Esophagus mucosa (tissue), 1 donor: Measurements from ENCODE around the gene CREB5. TPM values are rescaled to one million over a fixed set of nuclear protein-coding genes. Genes with fewer than 3 reads are reported as not detected.

Experiments
- ATAC-seq: fragments of 200-7000 bp; cut with Tn5 transposase; one replicate; pipeline ENCODE4 v1.9.1; 2020
- total RNA-seq: library from RNA; stranded (reverse); gene quantifications from one replicate; pipeline ENCODE4 v1.2.4, GENCODE V29; 2023
- donor health status: DM: yes; HTN: yes; CAD: no.

Gene CREB5
- total RNA-seq, 1 donor from 2014 or later, result 2.5 TPM

DNA sequence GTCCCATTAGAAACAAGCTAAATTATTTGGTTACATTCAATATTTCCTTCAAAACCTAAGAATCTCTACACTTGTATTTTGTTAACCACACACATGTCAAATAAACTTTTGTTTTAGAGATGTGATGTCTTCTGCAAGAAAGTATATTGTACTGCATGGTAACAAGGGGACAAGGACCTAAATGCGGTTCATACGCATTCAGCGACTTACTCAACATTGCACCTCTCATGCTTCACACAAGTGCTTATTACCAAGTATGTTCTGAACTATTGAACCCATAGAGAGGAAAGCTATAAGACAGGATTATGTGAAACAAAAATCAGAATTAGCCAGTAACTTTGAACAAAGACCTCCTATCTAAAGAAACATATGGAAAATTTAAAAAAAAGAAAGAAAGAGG, 68.3 kb downstream of the CREB5 start:
- no peak for ATAC-seq

DNA sequence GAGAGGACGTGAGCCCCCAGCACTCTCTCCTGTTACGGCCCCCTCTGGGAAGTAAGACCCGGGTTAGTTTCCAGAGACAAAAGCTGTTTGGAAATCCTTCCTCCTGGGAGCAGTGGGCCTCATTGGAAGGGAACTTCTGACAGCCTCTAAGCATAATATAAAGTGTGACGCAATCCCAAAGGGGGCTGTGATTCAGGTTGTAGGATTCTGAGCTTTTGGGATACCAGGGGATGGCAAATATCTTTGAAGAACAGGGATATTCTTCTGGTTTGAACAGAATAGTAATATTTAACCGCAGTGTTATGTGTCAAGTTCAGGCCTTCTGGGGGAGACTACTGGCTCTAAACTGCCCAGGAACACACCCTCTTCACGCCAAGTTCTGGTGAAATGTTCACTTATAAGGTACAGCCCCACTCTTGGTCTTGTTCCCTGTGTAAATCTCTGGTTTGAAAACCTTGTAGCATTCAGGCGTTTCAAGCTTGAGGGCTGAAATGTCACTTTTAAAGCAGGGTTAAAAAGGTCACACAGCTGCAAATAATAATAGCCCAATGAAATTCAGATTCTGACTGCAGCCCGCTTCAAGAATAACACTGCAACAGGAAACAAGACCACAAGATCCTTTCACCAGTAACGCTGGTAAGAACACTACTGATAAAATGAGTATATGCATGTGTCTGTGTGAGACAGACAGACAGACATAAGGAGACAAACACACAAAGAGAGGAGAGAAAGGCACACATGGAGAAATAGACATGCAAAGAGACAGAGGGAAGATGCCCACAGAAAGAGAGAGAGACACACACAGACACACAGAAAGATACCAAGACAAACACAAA, 69.0 kb downstream of the CREB5 start:
- no peak for ATAC-seq

DNA sequence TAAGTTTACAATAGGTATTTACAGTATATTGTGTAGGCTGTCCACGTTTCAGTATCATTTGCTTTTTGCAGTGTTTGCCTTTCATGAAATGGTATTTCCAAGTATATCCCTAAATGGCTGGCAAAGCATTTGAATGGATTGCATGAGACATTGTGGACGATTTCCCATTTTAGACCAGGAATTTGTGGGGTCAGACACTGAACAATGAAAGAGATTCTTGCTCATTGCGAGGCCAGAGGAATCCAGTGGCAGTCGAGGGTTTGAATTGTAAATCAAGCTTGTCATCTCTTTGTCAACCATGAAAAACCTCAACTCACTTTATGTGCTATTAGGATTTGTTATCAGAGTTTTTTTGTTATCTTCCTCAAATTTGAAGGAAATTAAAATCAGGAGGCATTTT, 70.8 kb downstream of the CREB5 start:
- no peak for ATAC-seq

DNA sequence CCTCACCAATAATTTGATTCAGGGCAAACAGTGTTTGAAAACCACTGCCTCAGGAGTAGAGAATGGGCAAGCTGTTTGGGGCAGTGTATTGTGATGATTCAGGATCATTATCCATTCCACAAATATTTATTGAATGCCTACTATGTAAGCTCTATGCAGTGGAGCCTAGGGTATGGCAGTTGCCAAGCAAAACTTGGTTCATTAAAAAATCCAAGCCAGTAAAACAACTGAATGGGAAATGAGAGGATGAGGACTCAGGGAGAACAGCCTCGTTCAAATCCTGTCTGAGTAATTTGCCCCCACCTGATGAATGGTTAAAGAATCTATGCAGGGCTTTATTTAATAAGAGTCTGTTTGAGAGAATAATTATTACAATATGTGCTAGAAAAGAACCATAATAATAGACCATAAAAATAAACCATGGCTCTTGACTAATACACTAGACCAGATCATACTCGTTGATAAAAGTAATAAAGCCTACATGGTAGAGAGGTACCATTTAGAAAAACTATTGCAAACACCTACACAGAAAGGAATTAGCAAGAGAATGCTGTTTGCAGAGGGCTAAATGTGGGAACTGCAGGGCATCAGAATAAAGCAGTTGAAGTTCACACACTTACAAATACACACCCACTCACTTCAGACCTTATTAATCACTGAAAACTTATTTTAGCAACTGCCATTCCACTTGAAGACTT, 71.7 kb downstream of the CREB5 start:
- no peak for ATAC-seq

DNA sequence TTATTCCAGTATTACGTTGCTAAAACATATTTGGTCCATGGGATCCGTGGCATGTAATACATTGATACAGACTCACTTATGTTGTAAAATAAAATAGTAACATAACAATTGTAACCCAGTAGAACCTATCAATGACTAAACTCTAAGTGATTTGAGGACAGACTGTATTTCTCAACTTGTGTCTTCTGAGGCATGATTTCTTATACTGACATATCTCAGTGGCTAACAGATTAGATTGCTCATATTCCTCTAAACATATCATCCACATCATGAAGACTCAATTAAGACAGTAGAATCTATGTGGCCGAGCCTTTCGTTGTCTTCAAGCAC, 72.3 kb downstream of the CREB5 start:
- ATAC-seq, result no peak

DNA sequence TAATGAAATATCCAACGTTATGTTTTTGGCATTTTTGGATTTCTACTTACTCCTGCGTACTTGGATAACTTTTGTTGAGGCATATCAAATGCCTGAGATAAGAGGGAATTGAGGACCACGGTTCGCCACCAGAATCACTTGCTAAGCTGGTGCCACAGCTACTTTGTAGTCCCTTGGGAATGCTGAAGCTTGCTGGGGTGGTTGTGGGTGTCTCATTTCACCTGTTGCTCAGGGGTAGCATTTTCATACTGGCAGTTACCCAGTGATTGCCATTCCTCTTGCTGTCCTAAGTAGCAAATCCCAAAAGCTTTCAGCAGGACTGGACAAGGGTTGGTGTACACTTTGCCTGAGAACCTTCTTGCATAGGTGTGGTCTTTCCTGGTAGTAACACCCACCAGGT, 75.2 kb downstream of the CREB5 start:
- no peak for ATAC-seq

DNA sequence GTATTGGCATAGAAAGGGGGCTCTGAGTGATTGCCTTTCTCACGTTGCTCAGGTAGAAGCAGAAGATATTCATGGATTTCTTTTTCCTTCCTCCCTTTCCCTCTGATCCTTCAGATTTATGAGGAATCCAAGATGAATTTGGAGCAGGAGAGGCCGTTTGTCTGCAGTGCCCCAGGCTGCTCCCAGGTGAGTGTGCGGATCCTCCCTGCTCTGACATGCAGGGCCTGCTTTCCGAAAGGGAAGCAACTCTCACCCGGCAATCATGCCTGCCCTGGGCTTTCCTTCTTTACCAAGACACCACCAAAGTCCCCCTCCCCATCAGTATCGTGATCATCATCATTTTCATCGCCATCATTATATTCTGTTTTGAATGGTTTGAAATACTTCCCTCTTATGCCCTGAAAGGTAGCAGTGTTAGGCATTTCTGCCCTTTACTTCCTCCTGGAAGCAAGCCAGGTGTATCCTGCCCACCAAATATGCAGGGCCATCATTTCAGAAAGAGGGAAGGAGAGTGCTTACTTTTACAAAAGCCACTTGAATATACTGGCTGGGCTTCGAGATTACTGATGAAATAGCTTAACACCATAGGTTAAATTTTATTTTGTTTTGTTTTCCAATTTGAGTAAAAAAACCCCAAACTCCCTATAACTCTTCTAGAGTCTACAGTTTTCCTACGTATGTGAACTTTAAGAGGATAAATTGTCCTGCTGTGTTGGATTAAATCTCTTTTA, 75.9 kb downstream of the CREB5 start:
- peak; percentile 51 for ATAC-seq

DNA sequence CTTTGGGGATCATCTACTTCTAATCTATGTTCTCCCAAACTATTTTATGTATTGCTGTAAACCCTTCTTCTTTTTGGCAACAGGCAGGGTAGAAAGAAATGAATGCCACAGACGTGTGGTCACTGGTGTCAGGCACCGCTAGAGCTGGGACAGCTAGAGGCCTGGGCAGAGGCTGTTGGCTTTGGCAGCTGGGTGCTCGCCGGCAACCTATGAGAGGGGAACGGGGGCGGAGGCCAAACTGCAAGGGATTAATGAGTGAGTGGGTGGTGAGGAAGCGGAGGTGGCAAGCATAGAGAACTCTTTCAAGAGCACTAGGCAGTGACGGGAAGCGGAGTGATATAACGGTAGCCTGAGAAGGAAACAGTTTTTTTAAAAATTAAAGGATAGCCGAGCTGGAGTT, 78.5 kb downstream of the CREB5 start:
- no peak for ATAC-seq

DNA sequence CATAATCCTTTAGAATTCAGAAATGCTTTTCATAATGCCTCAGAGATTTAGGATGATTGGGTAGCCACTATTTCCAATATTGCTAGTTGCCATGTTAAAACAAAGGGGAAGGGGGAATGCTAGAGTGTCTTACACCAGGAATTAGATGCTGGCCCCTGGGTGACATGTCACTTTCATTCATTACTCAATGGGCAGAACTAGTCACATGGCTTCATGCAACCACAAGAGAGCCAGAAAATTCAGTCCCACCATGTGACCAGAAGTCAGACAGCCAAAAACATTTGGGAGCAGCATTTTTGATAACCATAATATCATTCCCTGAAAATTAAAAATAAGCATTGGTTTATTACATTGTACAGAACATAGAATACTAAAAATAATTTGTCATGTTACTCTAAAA, 81.2 kb downstream of the CREB5 start:
- no peak for ATAC-seq

DNA sequence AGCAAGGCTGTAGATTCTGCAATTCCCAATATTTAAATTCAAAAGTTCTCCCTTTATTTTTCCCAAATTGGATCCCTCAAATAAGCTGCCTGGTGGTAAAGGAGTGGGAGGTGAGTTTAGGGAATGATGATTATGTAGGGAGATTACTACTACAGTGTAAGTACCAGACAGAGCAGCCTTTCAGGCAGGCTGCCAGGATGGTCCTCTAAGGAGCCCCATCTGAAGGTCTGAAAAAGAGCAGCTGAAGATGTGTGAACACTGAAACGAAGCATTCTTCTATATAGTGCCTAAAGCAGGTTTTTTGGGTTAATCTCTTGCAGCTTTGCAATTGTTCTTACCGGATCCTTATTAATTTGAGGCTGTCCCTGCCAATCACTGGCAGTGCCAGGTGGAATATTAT, 84.7 kb downstream of the CREB5 start:
- ATAC-seq, result no peak

DNA sequence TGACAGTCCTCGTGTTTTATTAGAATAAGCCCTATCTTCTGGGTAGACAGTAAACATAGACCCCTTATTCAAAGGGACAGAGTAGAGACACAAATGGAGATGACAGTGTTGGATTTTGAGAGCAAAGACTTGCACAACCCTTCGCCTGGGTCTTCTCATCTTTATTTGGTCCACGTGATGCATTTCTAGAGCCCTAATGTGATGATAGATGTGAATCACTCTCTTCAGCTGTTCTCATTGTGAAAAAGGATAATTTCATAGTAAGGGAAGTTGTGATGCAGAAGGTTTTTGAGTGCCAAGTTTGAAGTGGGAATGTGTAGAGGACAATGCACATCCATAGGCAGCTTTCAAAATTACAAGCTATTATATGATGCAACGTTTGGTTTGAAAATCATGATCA, 86.3 kb downstream of the CREB5 start:
- no peak for ATAC-seq

DNA sequence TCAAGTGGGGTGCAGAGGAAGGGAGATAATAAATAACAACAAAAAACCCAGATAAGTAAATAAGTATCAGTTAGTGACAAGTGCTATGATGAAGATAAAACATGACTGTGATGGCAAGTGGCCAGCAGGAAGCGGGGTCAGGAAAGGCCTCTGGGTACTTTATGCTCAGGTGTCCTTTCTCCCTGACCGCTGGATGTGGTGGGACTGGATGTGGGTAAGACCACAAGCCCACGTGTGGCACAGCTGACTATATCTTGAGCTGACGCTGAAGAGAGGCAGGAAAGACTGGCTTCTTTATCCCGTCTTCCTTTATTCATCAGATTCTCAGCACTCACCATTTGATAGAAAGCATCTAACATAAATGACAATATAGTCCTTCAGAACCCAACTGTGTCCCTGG, 87.8 kb downstream of the CREB5 start:
- no peak for ATAC-seq

DNA sequence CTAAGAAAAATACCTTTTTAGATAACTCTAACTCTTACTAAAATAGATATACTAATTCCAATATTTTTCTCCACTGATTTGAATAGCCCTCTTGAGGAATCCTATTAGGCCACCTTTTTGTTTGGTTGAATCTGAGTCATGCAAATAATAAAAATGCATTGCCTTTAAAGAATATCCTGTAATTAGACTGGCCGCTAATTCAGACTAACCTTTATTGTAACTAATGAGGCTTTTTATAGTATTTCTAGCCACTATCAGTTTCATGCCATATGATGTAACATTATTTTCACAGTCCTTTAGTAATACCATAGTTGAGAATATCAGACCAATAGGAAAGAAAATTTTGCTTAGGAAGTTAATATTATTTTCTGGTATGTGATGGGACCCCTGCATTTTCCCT, 90.1 kb downstream of the CREB5 start:
- ATAC-seq, result no peak

DNA sequence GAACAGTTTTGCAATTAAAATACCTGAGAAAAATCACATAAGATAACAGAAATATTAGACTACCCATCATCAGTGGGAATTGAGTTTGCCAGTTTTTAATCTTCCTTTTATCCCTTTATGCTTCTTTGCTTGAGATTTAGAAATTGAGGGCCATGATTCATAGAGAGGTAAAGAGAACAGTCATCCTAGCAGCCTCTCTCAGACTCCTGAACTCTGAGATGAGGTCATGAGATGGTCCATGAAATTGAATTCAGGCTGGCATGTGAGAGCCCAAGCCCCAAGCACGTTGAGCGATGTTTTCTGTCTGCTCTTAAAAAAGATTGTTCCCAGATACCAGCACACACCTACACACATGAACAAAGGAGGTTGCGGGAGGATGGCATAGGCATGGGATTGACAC, 91.1 kb downstream of the CREB5 start:
- no peak for ATAC-seq

DNA sequence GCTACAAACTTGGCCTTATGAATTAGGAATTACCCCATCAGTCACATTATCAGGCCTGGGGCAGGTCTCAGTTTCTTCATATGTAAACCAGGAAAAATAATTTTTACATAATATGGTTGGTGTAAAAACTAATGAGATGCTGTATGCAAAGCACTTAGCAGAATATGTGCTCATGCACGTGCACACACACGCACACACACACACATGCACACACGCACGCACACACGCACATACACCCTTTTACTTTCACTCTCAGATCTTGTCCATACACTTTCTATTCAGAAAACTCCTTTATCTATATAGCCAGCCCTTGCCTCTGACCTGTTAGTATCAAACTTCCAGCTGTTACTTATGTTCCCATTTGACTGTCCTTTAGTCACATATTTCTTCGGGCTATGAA, 92.7 kb downstream of the CREB5 start:
- no peak for ATAC-seq

DNA sequence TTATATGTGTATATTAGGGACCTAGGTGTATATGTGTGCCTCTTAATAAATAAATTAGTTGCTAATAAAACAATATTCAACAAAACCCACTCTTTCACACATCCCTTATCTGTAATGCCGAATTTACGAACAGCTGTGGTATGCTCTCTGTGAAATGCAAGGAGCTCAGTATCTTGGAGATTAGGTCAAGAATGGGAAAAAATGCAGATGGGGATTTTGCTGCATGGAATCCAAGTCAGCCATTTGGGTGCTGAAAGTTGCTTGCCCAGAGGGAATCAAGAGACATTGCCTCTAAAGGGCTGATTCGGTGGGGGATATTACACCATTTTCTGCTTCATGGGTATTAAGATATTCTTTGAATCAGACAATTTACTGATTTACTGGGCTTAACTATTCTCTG, 93.5 kb downstream of the CREB5 start:
- ATAC-seq, result no peak

DNA sequence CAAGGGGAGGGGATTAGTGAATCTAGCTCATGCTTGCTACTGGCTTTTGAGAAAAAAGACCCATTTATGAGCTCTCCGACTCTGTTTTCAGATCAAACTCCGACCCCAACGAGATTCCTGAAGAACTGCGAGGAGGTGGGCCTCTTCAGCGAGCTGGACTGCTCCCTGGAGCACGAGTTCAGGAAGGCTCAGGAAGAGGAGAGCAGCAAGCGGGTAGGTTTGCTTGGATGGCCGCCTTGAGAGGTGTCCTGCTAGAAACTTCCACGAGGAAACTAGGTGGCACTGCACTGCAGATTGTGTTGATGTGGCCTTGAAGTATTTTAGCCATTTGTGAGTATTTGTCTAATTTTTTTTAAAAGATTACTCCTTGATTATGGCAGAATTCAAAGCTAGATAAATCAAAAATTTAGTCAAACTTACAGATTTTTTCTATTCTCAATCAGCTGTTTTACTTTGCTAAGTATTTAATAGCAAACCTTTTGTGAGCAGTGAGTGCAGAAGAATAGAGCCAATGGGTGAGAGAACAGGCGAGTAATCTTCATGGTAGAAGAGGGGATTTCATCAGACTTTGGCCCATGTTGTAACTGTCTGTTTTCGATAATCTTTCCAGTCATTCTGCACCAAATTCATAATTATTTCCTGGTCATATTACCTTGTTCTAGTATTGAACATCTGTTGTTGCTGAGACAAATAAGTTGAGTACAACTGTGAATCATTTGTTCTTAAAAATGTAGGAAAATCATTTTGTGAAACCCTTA, 95.4 kb downstream of the CREB5 start:
- no peak for ATAC-seq

DNA sequence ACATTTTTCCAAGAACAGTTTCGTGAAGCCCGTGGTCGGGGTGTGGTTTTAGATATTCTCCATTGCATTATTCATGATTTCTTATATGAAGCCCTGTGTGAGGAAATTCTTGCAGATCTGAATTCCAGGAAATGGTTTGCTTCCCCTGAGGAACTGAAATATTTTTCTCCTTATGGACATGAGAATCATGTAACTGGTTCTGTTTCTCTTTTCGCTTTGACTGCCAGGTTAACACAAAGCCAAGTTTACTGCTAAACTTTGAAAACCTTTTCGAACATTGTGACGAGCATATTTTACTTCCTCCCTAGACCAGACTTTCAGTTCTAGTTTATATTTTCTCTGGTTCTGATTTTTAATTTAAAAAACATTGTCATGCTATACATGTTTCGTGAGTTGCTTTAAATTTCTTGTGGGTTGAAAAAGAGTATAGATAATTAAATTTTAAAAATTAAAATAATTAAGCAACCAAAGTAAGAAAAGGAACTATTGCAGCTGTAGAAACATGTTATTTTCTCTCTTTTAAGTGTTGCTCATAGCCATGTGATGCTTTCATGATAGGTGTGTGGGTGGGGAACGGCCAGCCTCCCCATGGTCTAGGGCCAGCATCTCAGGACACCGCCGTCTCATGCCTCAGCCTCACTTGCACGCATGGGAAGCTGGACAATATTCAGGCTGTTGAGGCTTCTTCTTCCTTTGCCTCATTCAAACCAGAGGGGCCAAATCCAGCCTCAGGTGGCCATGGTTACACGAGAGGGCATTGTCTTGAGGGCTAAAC, 97.1 kb downstream of the CREB5 start:
- no peak for ATAC-seq

DNA sequence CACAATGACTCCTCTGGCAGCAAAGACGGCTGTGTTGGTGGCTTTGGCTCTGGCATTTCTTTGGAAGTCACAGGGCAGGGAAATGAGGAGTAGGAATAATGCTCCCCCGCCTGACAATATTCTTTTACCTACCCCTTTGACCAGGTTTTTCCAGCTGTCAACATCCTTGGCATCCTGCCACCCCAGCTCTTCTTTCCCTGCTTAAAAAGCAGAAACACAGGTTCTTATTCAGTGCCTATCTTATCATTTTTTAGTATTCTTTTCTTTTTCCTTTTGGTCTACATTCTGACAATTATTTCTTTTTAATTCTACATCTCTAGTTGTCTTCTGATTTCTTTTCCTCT, 97.7 kb downstream of the CREB5 start:
- ATAC-seq, result no peak

DNA sequence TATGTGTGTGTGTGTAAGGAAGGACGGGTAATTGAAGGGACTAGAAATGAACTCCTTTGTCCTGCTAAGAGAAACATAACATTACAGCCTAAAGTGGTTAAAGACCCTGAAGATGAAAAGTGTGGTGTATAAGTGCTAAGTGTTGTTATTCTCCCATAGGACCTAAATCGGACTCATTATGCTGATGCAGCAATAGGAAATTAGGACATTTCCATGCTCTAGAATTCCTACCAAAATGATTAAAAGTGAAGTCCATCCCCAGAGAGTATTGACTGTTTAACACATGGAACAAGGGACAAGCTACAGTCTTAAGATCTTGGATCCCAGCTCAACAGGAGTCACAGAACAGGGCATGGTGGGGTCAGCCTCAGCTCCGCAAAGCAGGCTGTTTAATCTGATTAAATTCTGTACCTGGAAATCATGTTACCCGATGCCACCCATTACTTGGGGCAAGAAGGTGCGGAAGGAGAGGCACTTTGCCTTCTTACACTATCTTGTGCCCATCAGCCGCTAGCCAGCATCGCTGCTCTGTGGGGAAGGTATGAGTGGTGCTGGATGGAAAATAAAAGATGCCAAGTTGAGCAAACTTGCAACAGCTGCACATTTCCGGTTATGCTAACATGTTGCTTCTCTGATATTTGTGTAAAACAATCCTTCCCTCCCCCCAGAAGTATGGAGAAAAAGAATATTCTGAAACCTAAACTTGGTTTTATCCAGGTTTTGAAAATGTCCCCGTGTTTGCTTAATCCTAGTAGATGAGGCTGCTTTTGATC, 100.5 kb downstream of the CREB5 start:
- no peak for ATAC-seq

DNA sequence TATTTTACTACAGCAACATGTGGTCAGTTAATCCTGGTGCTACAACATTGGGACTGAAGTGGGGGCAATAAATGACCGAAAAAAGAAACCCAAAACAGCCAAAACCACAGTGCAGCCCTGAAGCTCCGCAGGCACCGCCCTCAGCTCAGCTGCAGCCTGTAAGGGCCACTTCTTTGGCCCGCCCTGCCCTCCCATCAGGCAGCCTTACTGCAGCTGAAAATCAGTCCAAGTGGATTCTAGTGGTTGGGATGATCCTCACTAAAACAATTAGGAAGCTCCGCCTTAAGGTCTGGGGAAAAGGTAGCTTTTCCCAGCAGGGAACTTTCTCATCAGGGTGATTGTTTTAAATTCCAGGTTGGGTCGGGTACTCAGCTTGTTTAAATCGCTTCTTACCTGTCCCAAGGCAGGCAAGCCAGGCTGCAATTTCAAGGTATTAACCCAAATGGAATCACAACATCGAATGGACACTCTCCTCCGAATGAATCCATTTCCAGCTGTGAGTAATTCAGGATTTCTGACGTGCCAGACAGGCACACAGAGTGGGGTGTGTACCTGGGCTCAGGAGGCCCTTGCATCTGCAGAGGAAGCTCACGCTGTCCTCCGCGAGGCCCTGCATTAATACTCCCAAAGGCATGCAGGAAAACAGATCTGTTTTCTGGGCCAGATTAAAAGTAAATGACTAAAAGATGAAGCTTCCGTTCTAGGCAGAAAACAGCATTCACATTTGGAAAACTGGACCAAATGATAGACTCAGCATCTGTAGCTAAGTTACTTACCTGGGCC, 104.3 kb downstream of the CREB5 start:
- ATAC-seq, result no peak
